OCI-LY3 (cell line): ENCODE results near the gene SMAD6.

ENCODE experiments used
- EZH2phosphoT487 ChIP-seq: fragments of 200-600 bp; shearing (Covaris generic); IDR thresholded peaks from 2 replicates; pipeline ENCODE4 v1.6.1; 2018; ENCODE audit warnings: antibody characterized with exemption, mixed run types, low read depth
- TF ChIP-seq, protein P1 (sequence below): fragments of 200-600, 300-600 bp; sonication (generic); IDR thresholded peaks from 2 replicates; pipeline ENCODE4 v1.5.1; 2014; ENCODE audit warnings: antibody characterized with exemption, low read length, low read depth

DNA sequence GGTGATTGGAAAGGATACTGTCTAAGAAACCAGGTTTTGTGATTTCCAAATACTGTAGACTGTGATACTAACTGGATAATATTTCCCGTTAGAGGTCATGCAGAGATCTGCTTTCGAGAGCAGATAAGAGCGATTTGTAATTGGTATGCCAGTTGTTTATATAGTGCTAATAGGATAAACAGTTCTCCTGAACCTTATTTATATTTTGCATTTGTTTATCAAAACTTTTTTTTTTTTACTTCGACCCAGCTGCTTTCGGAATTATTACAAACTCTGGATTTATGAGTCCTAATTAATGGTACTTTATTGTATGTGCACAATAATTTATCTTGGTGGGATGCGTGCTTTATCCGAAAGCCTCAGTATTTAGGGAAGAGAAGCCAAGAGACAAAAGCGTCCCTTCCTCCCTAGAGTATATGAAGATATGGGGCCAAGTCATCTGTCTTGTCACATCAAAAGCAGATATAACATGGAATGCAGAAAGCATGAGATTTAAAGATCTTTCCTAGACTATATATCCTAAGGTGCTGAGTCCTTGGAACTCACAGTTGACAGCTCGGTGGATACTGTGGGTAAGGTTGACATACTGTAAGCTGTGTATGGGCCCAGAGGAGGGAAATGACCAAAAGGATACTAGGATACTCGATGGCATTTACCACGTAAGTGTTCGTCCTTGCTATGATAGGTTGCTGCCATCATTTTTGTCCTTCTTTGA, 62.2 kb downstream of the SMAD6 start:
- TF ChIP-seq EZH2phosphoT487, result no peak
- TF ChIP-seq, protein P1, sequence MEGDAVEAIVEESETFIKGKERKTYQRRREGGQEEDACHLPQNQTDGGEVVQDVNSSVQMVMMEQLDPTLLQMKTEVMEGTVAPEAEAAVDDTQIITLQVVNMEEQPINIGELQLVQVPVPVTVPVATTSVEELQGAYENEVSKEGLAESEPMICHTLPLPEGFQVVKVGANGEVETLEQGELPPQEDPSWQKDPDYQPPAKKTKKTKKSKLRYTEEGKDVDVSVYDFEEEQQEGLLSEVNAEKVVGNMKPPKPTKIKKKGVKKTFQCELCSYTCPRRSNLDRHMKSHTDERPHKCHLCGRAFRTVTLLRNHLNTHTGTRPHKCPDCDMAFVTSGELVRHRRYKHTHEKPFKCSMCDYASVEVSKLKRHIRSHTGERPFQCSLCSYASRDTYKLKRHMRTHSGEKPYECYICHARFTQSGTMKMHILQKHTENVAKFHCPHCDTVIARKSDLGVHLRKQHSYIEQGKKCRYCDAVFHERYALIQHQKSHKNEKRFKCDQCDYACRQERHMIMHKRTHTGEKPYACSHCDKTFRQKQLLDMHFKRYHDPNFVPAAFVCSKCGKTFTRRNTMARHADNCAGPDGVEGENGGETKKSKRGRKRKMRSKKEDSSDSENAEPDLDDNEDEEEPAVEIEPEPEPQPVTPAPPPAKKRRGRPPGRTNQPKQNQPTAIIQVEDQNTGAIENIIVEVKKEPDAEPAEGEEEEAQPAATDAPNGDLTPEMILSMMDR, result no peak
